ENCODE results near the gene CCDC17.
A peak's percentile ranks its signal among the peaks of the same experiment; 100 is the strongest.

Gene CCDC17

DNA sequence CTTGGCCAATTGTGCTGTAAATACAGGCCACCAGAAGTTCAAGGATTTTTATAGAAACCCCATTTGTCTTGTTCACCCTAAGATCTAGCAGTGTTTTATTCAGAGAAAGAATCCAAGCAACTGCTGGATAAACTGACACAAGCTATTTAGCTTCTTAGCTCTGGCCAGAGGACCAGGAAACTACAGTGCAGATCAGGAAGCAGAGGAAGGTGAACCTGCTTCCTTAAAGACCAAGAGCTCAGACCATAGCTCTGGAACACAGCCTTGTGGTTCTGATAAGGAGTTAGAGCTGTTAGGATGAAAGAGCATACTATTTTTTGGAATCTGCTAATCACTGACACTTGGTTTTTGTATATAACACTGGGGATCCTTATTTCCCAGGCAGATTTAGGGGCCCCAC is 5.2 kb upstream of the CCDC17 start:
- H3K9ac ChIP-seq (ENCODE audit: low read length) = no peak overlapping the region
- H3K36me3 ChIP-seq (ENCODE audit: insufficient read depth, low read length) = peaks cover 81% of the 10 kb centered on the region
- no peak for TF ChIP-seq EZH2 (IDR thresholded peaks at IDR 0.05; ENCODE audit: borderline replicate concordance, low read length)
- TF ChIP-seq, protein P1, sequence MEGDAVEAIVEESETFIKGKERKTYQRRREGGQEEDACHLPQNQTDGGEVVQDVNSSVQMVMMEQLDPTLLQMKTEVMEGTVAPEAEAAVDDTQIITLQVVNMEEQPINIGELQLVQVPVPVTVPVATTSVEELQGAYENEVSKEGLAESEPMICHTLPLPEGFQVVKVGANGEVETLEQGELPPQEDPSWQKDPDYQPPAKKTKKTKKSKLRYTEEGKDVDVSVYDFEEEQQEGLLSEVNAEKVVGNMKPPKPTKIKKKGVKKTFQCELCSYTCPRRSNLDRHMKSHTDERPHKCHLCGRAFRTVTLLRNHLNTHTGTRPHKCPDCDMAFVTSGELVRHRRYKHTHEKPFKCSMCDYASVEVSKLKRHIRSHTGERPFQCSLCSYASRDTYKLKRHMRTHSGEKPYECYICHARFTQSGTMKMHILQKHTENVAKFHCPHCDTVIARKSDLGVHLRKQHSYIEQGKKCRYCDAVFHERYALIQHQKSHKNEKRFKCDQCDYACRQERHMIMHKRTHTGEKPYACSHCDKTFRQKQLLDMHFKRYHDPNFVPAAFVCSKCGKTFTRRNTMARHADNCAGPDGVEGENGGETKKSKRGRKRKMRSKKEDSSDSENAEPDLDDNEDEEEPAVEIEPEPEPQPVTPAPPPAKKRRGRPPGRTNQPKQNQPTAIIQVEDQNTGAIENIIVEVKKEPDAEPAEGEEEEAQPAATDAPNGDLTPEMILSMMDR (IDR thresholded peaks at IDR 0.05; ENCODE audit: low read length) = no peak
- no peaks in the 10 kb centered on the region for H3K79me2 ChIP-seq (ENCODE audit: insufficient read depth, low read length)
- H3K27me3 ChIP-seq (ENCODE audit: insufficient read depth, low read length) = no peaks in the 10 kb centered on the region
- no peaks in the 10 kb centered on the region for H3F3A ChIP-seq (ENCODE audit: insufficient read depth, low read length)
- H3K4me1 ChIP-seq (ENCODE audit: insufficient read depth, low read length, severe bottlenecking) = no peaks in the 10 kb centered on the region
- no peaks in the 10 kb centered on the region for H4K20me1 ChIP-seq (ENCODE audit: insufficient read depth, low read length)
- H3K27ac ChIP-seq (ENCODE audit: low read depth, low read length, poor library complexity, severe bottlenecking) = no peak overlapping the region
- H3K9me3 ChIP-seq (ENCODE audit: low read length) = no peaks in the 10 kb centered on the region
- H3K4me3 ChIP-seq (ENCODE audit: low read depth, low read length, poor library complexity, severe bottlenecking) = no peak overlapping the region
- H3K4me2 ChIP-seq (ENCODE audit: low read length) = no peak overlapping the region
- no peak overlapping the region for H2AFZ ChIP-seq (ENCODE audit: low read length)
- no peaks in the 10 kb centered on the region for H3K9me2 ChIP-seq (ENCODE audit: low read depth, low read length)

DNA sequence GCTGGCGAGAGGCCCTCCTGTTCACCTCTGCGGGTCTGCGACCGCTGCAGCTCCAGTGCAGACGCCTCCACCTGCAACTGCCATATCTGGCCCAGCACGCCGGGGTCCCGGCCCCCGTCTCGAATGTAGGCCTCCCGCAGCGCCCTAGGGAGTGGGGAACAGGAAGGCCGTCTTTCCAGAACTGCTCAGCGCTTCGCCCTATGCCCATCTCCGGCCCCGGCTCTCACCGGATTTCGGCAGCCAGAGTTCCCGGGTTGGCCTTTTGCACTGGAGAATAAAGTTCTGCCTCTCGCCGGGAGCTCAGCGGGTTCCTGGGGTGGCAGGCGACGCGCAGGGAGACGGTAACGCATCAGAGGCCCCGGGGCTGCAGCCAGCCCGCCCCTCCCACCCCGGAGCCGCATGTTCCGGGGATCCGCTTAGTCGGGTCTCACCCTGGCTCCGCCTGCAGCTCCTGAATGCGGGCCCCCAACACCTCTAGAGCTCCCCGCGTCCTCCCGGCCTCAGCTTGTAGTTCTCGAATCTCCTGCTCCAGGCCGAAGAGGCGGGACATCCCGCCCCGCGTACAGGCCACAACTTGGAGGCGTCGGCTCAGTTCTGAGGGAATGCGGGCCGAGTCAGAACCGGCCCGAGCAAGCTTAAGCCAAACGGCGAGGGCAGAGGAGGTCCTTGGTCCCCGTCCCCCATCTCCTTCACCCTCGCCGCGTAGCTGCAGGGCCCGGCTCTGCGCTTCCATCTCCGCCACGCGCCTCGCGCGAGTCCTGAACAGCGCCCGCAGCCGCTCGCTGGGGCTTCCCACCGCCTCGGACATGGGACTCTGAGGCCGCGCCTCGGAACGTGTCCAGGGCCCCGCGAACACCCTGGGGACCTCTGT is 1.1 kb downstream of the CCDC17 start:
- no peak overlapping the region for H3K27ac ChIP-seq (ENCODE audit: low read depth, low read length, poor library complexity, severe bottlenecking)
- no peaks in the 10 kb centered on the region for H3K9me3 ChIP-seq (ENCODE audit: low read length)
- H4K20me1 ChIP-seq (ENCODE audit: insufficient read depth, low read length) = no peaks in the 10 kb centered on the region
- H3K9me2 ChIP-seq (ENCODE audit: low read depth, low read length) = no peaks in the 10 kb centered on the region
- no peaks in the 10 kb centered on the region for H3K4me1 ChIP-seq (ENCODE audit: insufficient read depth, low read length, severe bottlenecking)
- no peaks in the 10 kb centered on the region for H3F3A ChIP-seq (ENCODE audit: insufficient read depth, low read length)
- no peak overlapping the region for H3K9ac ChIP-seq (ENCODE audit: low read length)
- H3K79me2 ChIP-seq (ENCODE audit: insufficient read depth, low read length) = no peaks in the 10 kb centered on the region
- H3K4me3 ChIP-seq (ENCODE audit: low read depth, low read length, poor library complexity, severe bottlenecking) = no peak overlapping the region
- no peaks in the 10 kb centered on the region for H3K27me3 ChIP-seq (ENCODE audit: insufficient read depth, low read length)
- H3K36me3 ChIP-seq (ENCODE audit: insufficient read depth, low read length) = peaks cover 46% of the 10 kb centered on the region
- no peak for TF ChIP-seq EZH2 (IDR thresholded peaks at IDR 0.05; ENCODE audit: borderline replicate concordance, low read length)
- TF ChIP-seq, protein P1 (IDR thresholded peaks at IDR 0.05; ENCODE audit: low read length) = no peak
- H2AFZ ChIP-seq (ENCODE audit: low read length) = no peak overlapping the region
- H3K4me2 ChIP-seq (ENCODE audit: low read length) = no peak overlapping the region

- Histone ChIP-seq H4K20me1 (ENCODE audit: insufficient read depth, low read length) (no peaks in the 10 kb centered on the region), H3K4me2 (ENCODE audit: low read length) (no peak overlapping the region), H3F3A (ENCODE audit: insufficient read depth, low read length) (no peaks in the 10 kb centered on the region), H3K36me3 (ENCODE audit: insufficient read depth, low read length) (peaks cover 46% of the 10 kb centered on the region), H3K9ac (ENCODE audit: low read length) (no peak overlapping the region), H3K9me3 (ENCODE audit: low read length) (no peaks in the 10 kb centered on the region), H3K27ac (ENCODE audit: low read depth, low read length, poor library complexity, severe bottlenecking) (peak overlapping the region; percentile 19), H2AFZ (ENCODE audit: low read length) (no peak overlapping the region), H3K9me2 (ENCODE audit: low read depth, low read length) (no peaks in the 10 kb centered on the region), H3K4me1 (ENCODE audit: insufficient read depth, low read length, severe bottlenecking) (no peaks in the 10 kb centered on the region), H3K4me3 (ENCODE audit: low read depth, low read length, poor library complexity, severe bottlenecking) (no peak overlapping the region), H3K27me3 (ENCODE audit: insufficient read depth, low read length) (no peaks in the 10 kb centered on the region), H3K79me2 (ENCODE audit: insufficient read depth, low read length) (no peaks in the 10 kb centered on the region)
- TF ChIP-seq EZH2 (IDR thresholded peaks at IDR 0.05; ENCODE audit: borderline replicate concordance, low read length) = no peak
Measured at GRCh38 chr1:45621895-45622523, 1.8 kb downstream of the CCDC17 start.
